ENCODE results near the gene LITAF. TPM values are rescaled to one million over a fixed set of nuclear protein-coding genes. Genes with fewer than 3 reads are reported as not detected.

Gene LITAF
- polyA plus RNA-seq, 3 donors = 67.9 to 118 (median 69.0) TPM

DNA sequence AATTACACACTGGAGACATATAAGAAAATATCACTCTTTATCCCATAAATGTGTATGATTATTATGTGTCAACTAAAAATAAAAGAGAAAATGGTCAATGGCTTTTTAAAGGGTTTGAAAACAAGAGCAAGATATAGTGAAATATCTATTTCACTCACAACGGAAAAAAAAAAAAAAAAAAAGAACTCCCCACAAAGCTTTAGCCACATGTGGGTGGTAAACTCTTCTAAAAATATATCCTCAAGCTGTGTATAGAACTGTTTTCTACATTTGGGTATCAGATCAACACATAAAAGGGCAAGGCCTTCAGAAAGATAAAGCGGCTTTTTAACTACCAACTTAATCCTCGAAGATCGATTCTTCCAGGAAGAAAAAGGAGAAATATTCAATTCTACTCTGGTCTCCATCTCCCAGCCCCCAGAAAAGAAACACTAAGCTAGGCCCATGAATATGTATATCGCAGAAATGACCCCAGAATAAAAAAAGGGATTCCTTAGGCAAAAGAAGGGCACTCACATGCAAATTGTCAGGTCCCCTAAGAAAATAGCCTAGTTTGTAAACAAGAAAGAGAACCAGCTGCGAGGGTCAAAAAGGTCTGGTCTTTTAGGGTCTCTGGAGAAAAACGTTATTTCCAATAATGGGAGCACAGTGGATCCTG lies 4.4 kb downstream of the LITAF start:
- H2AFZ ChIP-seq (ENCODE audit: insufficient read depth, low read depth, low read length, poor library complexity, severe bottlenecking) = no peak overlapping the region

DNA sequence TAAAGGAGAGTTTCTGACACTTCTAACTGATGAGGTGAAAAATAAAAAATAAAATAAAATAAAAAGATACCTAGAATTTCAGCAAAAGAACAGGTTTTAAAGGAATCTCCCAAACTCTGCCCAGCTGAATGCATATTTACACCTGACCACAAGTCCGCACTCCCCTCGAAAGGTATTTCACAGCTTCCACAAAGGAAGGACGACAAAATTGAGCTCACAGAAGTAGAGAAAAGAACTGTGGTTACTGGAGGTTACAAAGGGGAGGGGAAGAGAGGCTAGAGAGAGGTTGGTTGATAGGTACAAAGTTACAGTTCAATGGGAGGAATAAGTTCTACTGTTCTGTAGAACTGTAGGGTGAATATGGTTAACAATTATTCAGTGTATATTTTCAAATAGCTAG lies 5.0 kb downstream of the LITAF start:
- Histone ChIP-seq H3K27me3 (ENCODE audit: control insufficient read depth in 2 of 2, insufficient read depth in 2 of 2, low read length in 2 of 2) (no peaks in the 10 kb centered on the region), H3K79me2 (ENCODE audit: insufficient read depth, low read length) (peaks cover 77% of the 10 kb centered on the region), H2AFZ (ENCODE audit: insufficient read depth, low read depth, low read length, poor library complexity, severe bottlenecking) (no peak overlapping the region), H4K20me1 (ENCODE audit: insufficient read depth, low read length) (peaks cover 90% of the 10 kb centered on the region), H3K4me2 (replicated peaks; ENCODE audit: extremely low read depth, low read length, poor library complexity, severe bottlenecking) (no peak overlapping the region), H3K9ac (ENCODE audit: insufficient read depth, low read length, poor library complexity, severe bottlenecking) (no peak overlapping the region), H3K9me3 (replicated peaks in 1 of 2; ENCODE audit: control insufficient read depth in 1 of 2, insufficient read depth in 1 of 2, low read length in 2 of 2) (no peaks in the 10 kb centered on the region), H3K27ac (ENCODE audit: low read depth in 1 of 2, low read length in 2 of 2) (no peak overlapping the region), H3K4me1 (ENCODE audit: control insufficient read depth in 1 of 2, insufficient read depth in 2 of 2, low read length in 2 of 2) (peaks cover 51 to 52% of the 10 kb centered on the region in 2 donors), H3K4me3 (replicated peaks in 1 of 3; ENCODE audit: low read depth in 2 of 3, low read length in 3 of 3) (no peak overlapping the region), H3K36me3 (replicated peaks in 1 of 2; ENCODE audit: control insufficient read depth in 1 of 2, insufficient read depth in 2 of 2, low read length in 2 of 2) (no peaks in the 10 kb centered on the region)
- TF ChIP-seq, protein P1, sequence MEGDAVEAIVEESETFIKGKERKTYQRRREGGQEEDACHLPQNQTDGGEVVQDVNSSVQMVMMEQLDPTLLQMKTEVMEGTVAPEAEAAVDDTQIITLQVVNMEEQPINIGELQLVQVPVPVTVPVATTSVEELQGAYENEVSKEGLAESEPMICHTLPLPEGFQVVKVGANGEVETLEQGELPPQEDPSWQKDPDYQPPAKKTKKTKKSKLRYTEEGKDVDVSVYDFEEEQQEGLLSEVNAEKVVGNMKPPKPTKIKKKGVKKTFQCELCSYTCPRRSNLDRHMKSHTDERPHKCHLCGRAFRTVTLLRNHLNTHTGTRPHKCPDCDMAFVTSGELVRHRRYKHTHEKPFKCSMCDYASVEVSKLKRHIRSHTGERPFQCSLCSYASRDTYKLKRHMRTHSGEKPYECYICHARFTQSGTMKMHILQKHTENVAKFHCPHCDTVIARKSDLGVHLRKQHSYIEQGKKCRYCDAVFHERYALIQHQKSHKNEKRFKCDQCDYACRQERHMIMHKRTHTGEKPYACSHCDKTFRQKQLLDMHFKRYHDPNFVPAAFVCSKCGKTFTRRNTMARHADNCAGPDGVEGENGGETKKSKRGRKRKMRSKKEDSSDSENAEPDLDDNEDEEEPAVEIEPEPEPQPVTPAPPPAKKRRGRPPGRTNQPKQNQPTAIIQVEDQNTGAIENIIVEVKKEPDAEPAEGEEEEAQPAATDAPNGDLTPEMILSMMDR (IDR thresholded peaks at IDR 0.05) = no peak
- DNase-seq = no peak
- peaks cover 70% of the 10 kb centered on the region for H3K4me1 Mint-ChIP-seq
- intact Hi-C loops (cut with micrococcal nuclease) = loop anchor here in 1 of 2 donors (5.0 kb wide), 1 partner anchor 84 kb away; no protein-coding TSS in a partner anchor
- 70% methylated on average over 1 of the region's 3 CpGs for WGBS (ENCODE audit: insufficient coverage)
- H3K9me3 Mint-ChIP-seq = peaks cover 0 to 2% (median 0%) of the 10 kb centered on the region in 7 donors
- peak overlapping the region in 3 of 7 donors; percentile 4 to 63 (median 43) for H3K27ac Mint-ChIP-seq
- H3K4me3 Mint-ChIP-seq = no peak overlapping the region
- H3K27me3 Mint-ChIP-seq (ENCODE audit: low read depth in 3 of 3) = peaks cover 2 to 41% (median 15%) of the 10 kb centered on the region in 3 donors
- H3K36me3 Mint-ChIP-seq = peaks cover 11 to 53% of the 10 kb centered on the region in 2 donors

More for the DNA sequence above, 4.4 kb downstream of the LITAF start:
- Histone ChIP-seq H3K4me1 (ENCODE audit: control insufficient read depth in 1 of 2, insufficient read depth in 2 of 2, low read length in 2 of 2) (peaks cover 47 to 48% of the 10 kb centered on the region in 2 donors), H3K9ac (ENCODE audit: insufficient read depth, low read length, poor library complexity, severe bottlenecking) (no peak overlapping the region), H3K79me2 (ENCODE audit: insufficient read depth, low read length) (peaks cover 77% of the 10 kb centered on the region), H3K36me3 (replicated peaks in 1 of 2; ENCODE audit: control insufficient read depth in 1 of 2, insufficient read depth in 2 of 2, low read length in 2 of 2) (no peaks in the 10 kb centered on the region), H3K27me3 (ENCODE audit: control insufficient read depth in 2 of 2, insufficient read depth in 2 of 2, low read length in 2 of 2) (no peaks in the 10 kb centered on the region), H3K4me3 (replicated peaks in 1 of 3; ENCODE audit: low read depth in 2 of 3, low read length in 3 of 3) (no peak overlapping the region), H3K4me2 (replicated peaks; ENCODE audit: extremely low read depth, low read length, poor library complexity, severe bottlenecking) (no peak overlapping the region), H3K27ac (ENCODE audit: low read depth in 1 of 2, low read length in 2 of 2) (no peak overlapping the region), H3K9me3 (replicated peaks in 1 of 2; ENCODE audit: control insufficient read depth in 1 of 2, insufficient read depth in 1 of 2, low read length in 2 of 2) (no peaks in the 10 kb centered on the region), H4K20me1 (ENCODE audit: insufficient read depth, low read length) (peaks cover 83% of the 10 kb centered on the region)
- intact Hi-C loops (cut with micrococcal nuclease) = loop anchor here in 1 of 2 donors (5.0 kb wide), 1 partner anchor 85 kb away; no protein-coding TSS in a partner anchor
- H3K4me1 Mint-ChIP-seq = peaks cover 65% of the 10 kb centered on the region
- DNase-seq = no peak
- peak overlapping the region in 1 of 2 donors; percentile 42 for H3K4me3 Mint-ChIP-seq
- peaks cover 0 to 44% (median 18%) of the 10 kb centered on the region in 3 donors for H3K27me3 Mint-ChIP-seq (ENCODE audit: low read depth in 3 of 3)
- peaks cover 0 to 2% (median 0%) of the 10 kb centered on the region in 7 donors for H3K9me3 Mint-ChIP-seq
- H3K36me3 Mint-ChIP-seq = peaks cover 11 to 49% of the 10 kb centered on the region in 2 donors
- TF ChIP-seq, protein P1 (IDR thresholded peaks at IDR 0.05) = no peak
- no CpG with 5 or more reads among the region's 7 CpGs for WGBS (ENCODE audit: insufficient coverage)
- H3K27ac Mint-ChIP-seq = peak overlapping the region in 2 of 7 donors; percentile 63 to 72

Measured in CD14-positive monocyte (primary cell).